GM12873 (cell line): ENCODE data around the gene PLSCR4.

Source experiments
- TF ChIP-seq, protein P1 (sequence below): IDR thresholded peaks from 2 replicates; pipeline ENCODE4 v1.5.1; 2012; ENCODE audit warnings: low read depth, mild to moderate bottlenecking, moderate library complexity, low read length, control low read depth; ENCODE audit not compliant: insufficient read depth; ENCODE audit errors: missing control alignments

Gene PLSCR4

DNA sequence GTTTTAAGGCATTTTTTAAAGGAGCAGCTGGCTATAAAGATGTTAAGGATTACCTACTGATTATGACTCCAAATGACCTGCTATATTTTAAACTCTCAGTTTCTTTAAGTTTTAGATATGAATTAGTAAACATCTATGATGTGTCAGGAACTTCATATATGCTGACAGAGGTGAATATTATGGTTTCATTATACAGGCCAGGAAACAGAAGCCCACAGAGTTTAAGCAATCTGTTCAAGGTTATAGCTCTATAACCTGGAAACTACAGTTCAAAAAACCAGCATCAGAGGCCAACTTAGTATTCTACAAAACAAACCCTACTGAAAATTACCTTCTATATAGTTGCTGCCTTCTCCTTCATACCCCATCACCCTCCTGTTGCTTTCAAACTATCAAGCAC lies 17.4 kb downstream of the PLSCR4 start:
- TF ChIP-seq, protein P1, sequence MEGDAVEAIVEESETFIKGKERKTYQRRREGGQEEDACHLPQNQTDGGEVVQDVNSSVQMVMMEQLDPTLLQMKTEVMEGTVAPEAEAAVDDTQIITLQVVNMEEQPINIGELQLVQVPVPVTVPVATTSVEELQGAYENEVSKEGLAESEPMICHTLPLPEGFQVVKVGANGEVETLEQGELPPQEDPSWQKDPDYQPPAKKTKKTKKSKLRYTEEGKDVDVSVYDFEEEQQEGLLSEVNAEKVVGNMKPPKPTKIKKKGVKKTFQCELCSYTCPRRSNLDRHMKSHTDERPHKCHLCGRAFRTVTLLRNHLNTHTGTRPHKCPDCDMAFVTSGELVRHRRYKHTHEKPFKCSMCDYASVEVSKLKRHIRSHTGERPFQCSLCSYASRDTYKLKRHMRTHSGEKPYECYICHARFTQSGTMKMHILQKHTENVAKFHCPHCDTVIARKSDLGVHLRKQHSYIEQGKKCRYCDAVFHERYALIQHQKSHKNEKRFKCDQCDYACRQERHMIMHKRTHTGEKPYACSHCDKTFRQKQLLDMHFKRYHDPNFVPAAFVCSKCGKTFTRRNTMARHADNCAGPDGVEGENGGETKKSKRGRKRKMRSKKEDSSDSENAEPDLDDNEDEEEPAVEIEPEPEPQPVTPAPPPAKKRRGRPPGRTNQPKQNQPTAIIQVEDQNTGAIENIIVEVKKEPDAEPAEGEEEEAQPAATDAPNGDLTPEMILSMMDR, result no peak

DNA sequence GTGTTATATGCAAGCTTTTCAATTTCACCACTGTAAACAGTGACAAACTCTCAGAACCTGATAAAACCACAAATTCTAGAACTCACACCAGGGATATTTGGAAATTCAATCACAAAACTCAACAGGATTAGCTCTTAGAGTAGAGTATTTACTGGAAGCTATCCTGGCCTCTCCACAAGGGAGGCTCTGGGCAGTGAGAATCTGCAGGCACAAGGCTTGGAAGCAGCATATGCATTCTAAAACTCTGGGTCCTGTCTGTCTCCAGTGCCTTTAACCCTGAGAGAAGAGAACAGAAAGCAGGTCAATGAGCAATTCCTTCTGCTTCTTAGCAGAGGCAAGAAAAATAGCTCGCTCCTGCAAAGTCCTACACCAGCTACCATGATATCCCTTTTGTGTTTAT lies 23.4 kb downstream of the PLSCR4 start:
- TF ChIP-seq, protein P1, result no peak

DNA sequence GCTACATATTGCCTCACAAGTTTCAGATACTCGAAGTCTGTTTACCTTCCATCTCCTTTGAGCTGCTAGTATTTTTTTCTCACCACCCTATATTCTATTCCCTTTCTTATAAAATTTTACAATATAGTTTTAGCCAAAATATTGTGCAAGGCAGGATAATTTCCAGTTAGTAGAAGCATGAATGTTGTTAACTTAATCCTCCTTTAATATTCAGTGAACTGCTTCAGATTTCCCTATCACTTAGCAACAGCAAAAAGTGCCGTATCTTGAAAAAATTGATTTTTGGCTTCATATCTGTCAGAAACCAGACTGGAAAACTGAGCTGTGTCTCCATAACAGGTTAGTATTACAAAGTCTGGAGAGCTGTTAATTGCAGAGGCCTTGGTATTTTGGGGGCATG lies 24.0 kb downstream of the PLSCR4 start:
- TF ChIP-seq, protein P1, result no peak

DNA sequence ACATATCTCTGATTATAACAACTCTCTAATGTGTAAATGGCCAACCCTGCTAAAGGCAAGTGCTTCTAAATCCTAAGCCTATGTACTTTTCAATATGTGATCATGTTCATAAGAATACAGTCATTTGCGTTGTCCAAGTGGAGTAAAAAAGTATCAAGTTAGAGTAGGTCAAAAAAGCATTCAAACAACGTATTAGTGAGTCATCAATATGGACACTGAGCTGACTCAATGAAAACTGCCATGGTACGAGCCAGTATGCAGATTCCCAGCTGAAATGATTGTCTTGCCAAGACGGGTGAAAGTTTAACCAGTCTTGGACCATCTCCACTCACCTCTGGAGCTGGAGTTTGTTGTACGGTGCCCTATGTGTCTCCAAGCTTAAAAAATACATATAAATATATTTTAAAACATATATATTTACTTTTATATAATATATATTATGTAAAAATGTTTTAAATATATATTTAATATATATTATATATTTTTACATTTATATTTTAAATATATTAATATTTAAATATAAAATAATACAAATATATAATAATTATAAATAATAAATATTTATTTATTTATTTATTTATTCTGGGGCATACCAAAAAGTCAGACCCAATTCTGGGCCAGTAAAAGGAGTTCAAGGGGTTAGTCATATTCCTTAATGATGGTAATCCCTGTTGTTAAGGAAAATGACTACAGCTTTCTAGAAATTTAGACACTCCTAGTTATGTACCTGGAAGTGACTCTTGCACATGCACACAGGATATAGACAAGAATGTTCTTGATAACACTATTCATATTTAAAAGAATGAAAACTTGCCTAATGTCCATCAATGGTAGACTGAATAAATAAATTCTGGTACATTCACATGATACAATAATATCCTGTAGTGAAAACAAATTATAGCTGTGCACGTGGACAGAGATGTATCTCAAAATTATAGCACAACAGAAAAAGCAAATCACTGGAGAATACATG lies 27.2 kb downstream of the PLSCR4 start:
- TF ChIP-seq, protein P1, result no peak

DNA sequence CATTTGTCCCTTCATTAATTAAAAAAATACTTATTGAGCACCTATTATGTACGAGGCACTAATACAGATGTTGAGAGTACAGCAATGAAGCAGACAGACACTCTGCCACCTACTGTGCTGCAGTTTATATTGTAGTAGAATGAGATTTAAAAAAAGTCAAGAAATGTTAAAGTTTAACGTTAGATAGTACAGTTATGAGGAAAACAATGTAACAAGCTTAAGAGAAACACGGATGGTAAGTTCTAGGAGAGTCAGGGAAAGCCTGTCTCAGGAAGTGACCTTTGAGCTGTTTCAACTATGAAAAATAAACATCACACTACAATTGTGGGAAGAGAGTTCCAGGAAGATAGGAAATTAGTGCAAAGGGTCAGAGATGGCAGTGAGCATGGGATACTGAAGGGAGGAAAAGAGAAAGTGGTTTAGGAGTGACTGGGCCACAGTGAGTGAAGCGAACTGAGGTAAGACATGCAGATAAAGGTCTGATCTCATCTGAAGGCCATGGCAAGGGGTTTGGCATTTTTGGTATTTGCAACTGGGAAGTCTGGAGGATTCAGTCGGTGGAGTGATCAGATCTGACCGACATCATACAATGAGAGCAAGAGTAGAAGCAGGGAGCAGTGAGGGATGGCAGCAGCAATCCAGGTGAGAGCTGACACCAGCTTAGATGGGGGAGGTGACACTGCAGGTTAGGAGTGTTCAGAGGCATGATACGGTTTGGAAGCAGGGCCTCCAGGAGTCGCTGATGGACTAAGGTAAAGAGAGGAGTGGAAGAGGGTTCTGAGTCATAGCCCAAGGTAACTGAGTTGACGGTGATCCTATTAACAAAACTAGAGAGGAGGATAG lies 28.5 kb downstream of the PLSCR4 start:
- TF ChIP-seq, protein P1, result no peak

DNA sequence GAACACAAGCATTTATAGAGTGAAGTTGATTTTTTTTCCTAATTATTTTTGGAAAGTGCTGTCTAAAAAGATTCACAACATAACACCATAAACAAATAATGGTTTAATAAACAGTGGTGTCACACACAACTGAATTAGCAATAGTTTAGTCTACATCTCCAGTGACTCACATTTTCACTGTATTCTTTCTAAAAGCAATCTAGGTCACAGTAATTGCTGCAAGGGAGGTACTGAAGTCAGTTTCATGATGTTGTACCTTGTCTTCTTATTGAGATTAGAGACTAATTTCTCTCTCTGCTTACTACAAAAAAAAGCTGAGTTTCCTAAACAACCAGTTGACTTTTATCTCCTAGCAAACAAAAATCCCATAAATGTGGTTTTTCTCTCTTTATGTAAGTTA lies 29.6 kb downstream of the PLSCR4 start:
- TF ChIP-seq, protein P1, result no peak
